Smooth muscle cell (in vitro differentiated cells): ENCODE measurements around the gene STUM. TPM values are rescaled to one million over a fixed set of nuclear protein-coding genes. Genes with fewer than 3 reads are reported as not detected.

Source experiments
- DNase-seq: peaks from one replicate; lab custom pipeline; 2025; ENCODE audit not compliant: unreplicated experiment; lab: John Stamatoyannopoulos, UW
- H2AFZ ChIP-seq: fragments of 200-600 bp; sonication (generic); 2 replicates; pipeline ENCODE4 v1.6.0; 2016; ENCODE audit warnings: antibody characterized with exemption, low read depth, mild to moderate bottlenecking
- H3F3A ChIP-seq: fragments of 200-600 bp; sonication (generic); 2 replicates; pipeline ENCODE4 v1.6.0; 2017; ENCODE audit warnings: antibody characterized with exemption, low read depth
- H3K27ac ChIP-seq: fragments of 200-600 bp; sonication (generic); 2 replicates; pipeline ENCODE4 v1.5.1; 2016; ENCODE audit warnings: low read depth, mild to moderate bottlenecking
- H3K27me3 ChIP-seq: fragments of 200-600 bp; sonication (generic); 2 replicates; pipeline ENCODE4 v1.6.1; 2016; ENCODE audit warnings: low read depth, mild to moderate bottlenecking
- H3K36me3 ChIP-seq: fragments of 200-600 bp; sonication (generic); 2 replicates; pipeline ENCODE4 v1.5.1; 2016; ENCODE audit warnings: low read depth
- H3K4me1 ChIP-seq: fragments of 200-600 bp; sonication (generic); 2 replicates; pipeline ENCODE4 v1.5.1; 2016; ENCODE audit warnings: low read depth
- H3K4me2 ChIP-seq: fragments of 200-600 bp; sonication (generic); 2 replicates; pipeline ENCODE4 v1.6.0; 2016; ENCODE audit warnings: mild to moderate bottlenecking
- H3K4me3 ChIP-seq: fragments of 200-600 bp; sonication (generic); 2 replicates; pipeline ENCODE4 v1.5.1; 2016; ENCODE audit warnings: mild to moderate bottlenecking
- H3K79me2 ChIP-seq: fragments of 200-600 bp; sonication (generic); 2 replicates; pipeline ENCODE4 v1.6.0; 2016; ENCODE audit warnings: low read depth, mild to moderate bottlenecking
- H3K9ac ChIP-seq: fragments of 200-600 bp; sonication (generic); 2 replicates; pipeline ENCODE4 v1.6.0; 2016; ENCODE audit warnings: low read depth
- H3K9me3 ChIP-seq: fragments of 200-600 bp; sonication (generic); replicated peaks from 2 replicates; pipeline ENCODE4 v1.5.1; 2016; ENCODE audit warnings: low read depth
- H4K20me1 ChIP-seq: fragments of 200-600 bp; sonication (generic); 2 replicates; pipeline ENCODE4 v1.6.0; 2016; ENCODE audit warnings: low read depth
- WGBS: methylation state at CpG from one replicate; pipeline ENCODE4 v1.1.7; 2016; ENCODE audit warnings: low lambda C conversion rate; 5-methylcytosine and 5-hydroxymethylcytosine counted together
- polyA plus RNA-seq: library from polyadenylated mRNA; unstranded; fragments of >200 nt; fragmentation: Nextera tagmentation; extraction: Ambion mirVana; gene quantifications from 2 replicates; pipeline ENCODE4 v1.2.1, GENCODE V29; 2016
- total RNA-seq: library from RNA; depleted of rRNA; stranded (reverse); fragments of >200 nt; gene quantifications from 2 replicates; pipeline ENCODE4 v1.2.3, GENCODE V29; 2014
- TF ChIP-seq, protein P1 (sequence below): fragments of 200-600 bp; sonication (generic); IDR thresholded peaks from 2 replicates; pipeline ENCODE4 v1.5.1; 2017; ENCODE audit warnings: borderline replicate concordance, mild to moderate bottlenecking, antibody characterized with exemption; ENCODE audit not compliant: insufficient read depth, poor library complexity, severe bottlenecking

The STUM gene
- total and polyA plus RNA-seq, 2 experiments from 2014 or later = 0.04 TPM; not detected in 1

DNA sequence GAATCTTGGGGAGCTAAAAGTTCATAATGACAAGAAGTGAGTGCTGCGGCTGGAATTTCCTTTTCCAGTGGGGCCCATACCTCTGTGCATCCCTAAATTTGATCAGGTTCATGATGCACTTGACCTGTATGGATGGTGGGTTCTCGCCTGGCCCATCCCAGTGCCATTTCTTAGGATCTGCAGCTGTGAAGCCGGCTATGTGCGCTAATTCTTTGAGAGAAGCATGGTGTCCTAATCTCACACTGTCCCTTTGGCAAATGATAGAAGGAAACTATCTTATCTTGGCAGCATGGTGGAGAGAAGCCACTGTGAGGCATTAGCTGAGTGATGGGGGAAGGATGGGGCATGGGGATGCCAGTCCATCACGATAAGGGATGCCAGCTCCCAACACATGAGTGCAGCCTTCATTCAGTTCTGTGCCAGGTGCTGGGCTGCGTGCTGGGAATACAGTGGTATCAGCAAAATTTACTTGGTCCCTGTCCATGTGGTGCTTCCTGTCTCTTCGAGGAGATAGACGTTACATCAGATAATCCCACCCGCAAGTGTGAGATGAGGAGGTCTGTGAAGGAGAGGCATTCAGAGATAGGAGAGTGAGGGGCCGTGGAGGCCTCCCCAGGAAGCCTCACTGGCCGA lies 30.5 kb downstream of the STUM start:
- Histone ChIP-seq H3K9ac (no peak overlapping the region), H3K79me2 (no peaks in the 10 kb centered on the region), H3K4me1 (no peaks in the 10 kb centered on the region), H3K9me3 (no peaks in the 10 kb centered on the region), H3K4me2 (no peak overlapping the region), H2AFZ (no peak overlapping the region), H3K36me3 (no peaks in the 10 kb centered on the region), H3K27me3 (no peaks in the 10 kb centered on the region), H4K20me1 (no peaks in the 10 kb centered on the region), H3K4me3 (no peak overlapping the region), H3K27ac (no peak overlapping the region), H3F3A (no peaks in the 10 kb centered on the region)
- WGBS = 89% methylated on average over 11 of the region's 11 CpGs
- TF ChIP-seq, protein P1, sequence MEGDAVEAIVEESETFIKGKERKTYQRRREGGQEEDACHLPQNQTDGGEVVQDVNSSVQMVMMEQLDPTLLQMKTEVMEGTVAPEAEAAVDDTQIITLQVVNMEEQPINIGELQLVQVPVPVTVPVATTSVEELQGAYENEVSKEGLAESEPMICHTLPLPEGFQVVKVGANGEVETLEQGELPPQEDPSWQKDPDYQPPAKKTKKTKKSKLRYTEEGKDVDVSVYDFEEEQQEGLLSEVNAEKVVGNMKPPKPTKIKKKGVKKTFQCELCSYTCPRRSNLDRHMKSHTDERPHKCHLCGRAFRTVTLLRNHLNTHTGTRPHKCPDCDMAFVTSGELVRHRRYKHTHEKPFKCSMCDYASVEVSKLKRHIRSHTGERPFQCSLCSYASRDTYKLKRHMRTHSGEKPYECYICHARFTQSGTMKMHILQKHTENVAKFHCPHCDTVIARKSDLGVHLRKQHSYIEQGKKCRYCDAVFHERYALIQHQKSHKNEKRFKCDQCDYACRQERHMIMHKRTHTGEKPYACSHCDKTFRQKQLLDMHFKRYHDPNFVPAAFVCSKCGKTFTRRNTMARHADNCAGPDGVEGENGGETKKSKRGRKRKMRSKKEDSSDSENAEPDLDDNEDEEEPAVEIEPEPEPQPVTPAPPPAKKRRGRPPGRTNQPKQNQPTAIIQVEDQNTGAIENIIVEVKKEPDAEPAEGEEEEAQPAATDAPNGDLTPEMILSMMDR = no peak
- no peak for DNase-seq

DNA sequence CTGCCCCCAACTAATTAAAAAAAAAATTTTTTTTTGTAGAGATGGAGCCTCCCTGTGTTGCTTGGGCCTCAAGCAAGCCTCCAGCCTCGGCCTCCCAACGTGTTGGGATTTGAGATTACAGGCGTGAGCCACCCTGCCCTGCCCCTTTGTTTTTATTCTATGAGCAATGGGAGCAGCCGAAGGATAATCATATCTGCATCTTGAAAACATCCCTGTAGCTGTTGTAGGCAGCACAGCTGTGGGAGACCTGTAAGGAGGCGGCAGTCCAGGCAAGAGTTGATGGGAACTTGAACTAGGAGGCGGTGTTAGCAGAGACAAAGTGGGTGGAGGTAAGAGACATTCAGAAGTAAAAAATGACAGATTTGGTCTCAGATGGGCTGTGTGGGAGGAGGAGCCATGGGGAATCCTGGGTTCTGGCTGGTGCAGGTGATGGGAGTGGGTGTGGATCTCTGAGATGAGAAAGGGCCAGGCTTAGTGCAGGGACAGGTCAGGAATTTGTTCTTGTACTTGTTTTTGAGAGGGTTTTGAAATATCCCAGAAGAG lies 31.3 kb downstream of the STUM start:
- Histone ChIP-seq H3K27ac (no peak overlapping the region), H3F3A (no peaks in the 10 kb centered on the region), H3K4me2 (no peak overlapping the region), H3K27me3 (no peaks in the 10 kb centered on the region), H4K20me1 (no peaks in the 10 kb centered on the region), H3K4me3 (no peak overlapping the region), H2AFZ (no peak overlapping the region), H3K9me3 (no peaks in the 10 kb centered on the region), H3K9ac (no peak overlapping the region), H3K36me3 (no peaks in the 10 kb centered on the region), H3K79me2 (no peaks in the 10 kb centered on the region), H3K4me1 (no peaks in the 10 kb centered on the region)
- WGBS = 97% methylated on average over 6 of the region's 6 CpGs
- DNase-seq = no peak
- TF ChIP-seq, protein P1 = no peak

DNA sequence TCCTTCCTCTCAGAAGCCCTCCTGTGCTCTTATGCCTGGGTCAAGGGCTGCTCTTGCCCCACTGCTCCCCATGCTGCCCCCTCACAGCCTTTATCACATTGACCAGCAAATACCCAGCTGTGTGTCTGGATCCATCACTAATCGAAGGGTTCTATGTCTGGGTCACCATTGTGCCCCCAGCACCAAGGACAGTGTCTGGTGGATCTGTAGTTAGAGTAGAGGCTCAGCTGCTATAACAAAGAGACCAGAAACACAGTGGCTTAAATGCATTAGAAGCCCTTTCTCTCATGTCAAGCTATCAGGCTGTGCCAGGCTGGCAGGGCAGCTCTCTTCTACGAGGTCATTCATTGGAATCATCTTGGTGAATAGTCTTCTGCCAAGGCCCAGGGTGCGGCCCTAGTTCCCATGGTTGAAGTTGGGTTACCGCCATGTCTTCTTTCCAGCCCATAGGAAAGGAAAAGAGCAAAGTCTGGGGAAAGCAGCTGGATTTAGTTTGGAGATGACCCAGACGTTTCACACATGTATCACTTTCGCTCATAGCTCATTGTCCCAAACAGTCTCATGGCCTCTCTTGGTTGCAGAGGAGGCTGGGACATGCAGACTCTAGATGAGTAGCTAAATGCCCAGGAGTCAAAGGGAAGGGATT lies 32.2 kb downstream of the STUM start:
- WGBS = 92% methylated on average over 5 of the region's 6 CpGs
- Histone ChIP-seq H3K9me3 (no peaks in the 10 kb centered on the region), H2AFZ (no peak overlapping the region), H3K27ac (no peak overlapping the region), H3K79me2 (no peaks in the 10 kb centered on the region), H3K9ac (no peak overlapping the region), H3K4me2 (no peak overlapping the region), H3F3A (no peaks in the 10 kb centered on the region), H3K27me3 (no peaks in the 10 kb centered on the region), H3K36me3 (no peaks in the 10 kb centered on the region), H3K4me3 (no peak overlapping the region), H4K20me1 (no peaks in the 10 kb centered on the region), H3K4me1 (no peaks in the 10 kb centered on the region)
- TF ChIP-seq, protein P1 = no peak
- no peak for DNase-seq
